LoVo (cell line): ENCODE data around the gene VIT.

Experiments used
- DNase-seq: peaks from one replicate; pipeline ENCODE4 v3.0.0-alpha.2; 2016; ENCODE audit warnings: low spot score

The VIT gene

GRCh38 chr2:36710858-36711515 is 14.5 kb downstream of the VIT start:
- DNase-seq = no peak

DNA sequence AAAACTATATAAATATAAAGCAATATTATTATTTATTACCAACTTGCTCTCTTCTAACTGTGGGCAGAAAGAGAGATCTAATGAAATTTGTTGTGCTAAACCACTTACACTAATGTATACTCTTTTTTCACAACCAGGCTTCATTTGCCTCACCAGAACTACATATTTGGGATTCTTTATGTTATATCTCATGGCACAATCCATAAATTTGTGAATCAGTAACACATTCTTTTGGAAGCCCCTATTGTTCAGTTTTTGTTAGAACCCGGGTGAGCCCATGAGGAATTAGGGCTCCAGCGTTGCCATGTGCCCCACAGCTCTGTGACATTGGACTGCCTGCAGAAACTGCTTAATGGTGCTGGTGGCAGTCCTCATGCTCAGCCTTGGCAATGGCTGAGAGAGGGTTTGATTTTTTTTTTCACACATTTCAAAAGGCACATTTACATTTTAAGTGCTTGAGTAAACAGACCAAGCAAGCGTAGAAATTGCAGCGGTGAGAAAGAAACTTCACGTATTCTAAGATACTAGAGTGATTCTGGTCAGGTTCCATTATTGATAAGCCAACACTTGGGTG is 15.3 kb downstream of the VIT start:
- no peak for DNase-seq

DNA sequence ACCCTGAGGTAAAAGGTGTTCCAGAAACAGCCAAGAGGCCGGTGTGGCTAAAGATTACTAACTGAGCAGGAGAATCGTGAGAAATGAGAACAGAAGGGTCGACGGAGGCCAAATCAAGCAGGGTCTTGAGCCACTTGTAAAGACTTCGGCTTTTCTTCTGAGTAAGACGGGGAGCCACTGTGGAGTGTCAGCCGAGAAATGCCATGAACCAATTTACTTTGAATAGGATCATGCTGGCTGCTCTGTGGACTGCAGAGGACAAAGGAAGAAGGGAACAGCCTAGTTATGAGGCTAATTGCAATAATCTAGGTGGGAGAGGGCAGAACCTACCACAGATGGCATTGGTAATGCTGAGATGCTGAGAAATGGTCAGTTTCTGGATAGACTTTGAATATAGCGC is 16.8 kb downstream of the VIT start:
- DNase-seq = no peak

DNA sequence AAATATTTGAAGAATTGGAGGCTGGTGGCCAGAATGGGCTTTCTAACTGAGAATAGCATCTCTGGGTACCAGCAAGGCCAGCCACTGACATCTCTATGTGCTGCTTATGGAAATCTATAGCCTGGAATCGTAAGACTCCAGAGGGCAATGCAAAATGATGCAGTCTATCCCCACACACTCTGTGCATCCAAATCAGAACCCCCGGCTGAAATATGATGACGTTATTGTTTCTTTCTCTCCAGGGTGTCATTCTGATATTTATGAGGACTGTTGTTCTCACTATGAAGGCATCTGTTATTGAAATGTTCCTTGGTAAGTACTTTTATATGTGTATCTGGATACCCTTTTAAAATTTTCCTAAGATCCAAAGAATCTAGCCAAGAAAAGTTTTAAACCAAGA is 19.6 kb downstream of the VIT start:
- no peak for DNase-seq

DNA sequence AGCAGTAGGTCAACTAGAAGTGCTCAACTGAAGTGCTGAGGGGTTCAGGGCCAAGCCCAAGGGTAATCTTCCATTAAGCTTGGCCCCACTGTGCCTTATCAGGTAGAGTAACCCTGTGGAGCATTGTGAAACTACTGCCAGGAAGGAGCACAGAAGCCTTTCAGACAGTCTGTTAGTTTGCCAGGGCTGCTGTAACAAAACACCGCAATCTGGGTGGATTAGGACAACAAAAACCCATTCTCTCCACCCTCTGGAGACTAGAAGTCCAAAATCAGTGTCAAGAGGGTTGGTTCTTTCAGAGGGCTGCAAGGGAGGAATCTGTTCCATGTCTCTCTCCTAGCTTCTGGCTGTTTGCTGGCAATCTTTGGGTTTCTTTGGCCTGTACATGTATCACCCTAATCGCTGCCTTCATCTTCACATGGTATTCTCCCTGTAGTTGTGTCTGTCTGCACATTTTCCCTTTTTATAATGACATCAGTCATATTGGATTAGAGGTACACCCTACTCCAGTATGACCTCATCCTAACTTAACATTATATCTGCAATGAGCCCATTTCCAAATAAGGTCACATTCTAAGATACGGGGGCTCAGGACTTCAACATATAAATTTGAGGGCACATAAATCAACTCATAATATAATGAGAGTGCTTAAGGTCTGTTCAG is 21.2 kb downstream of the VIT start:
- DNase-seq = no peak

DNA sequence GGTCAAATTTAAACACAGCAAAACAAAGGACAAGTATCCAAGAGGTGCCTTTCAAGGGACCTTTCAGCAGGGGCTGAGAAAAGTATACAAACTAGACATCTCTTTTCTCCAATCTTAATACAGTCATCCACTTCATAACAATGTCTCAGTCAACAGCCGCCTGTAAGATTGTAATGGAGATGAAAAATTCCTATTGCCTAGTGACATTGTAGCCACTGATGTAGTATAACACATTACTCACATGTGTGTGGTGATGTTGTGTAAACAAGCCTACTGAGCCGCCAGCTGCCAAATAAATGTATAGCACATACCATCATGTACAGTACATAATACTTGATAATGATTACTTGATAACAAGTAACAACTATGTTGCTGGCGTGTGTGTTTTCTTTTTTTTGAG is 31.0 kb downstream of the VIT start:
- DNase-seq = no peak

DNA sequence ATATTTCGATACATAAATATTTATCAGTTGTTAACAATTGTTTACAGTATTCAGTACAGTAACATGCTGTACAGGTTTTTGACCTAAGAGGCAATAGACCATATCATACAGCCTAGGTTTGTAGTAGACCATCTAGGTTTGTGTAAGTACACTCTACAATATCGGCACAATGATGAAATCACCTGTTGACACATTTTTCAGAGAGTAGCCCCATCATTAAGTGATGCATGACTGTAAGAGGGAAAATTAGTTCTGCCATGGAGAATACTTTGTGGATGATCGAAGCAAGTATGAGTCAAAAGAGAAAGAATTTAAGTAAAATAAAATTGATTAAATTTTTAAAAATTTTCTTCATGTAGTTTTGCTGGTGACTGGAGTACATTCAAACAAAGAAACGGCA is 32.6 kb downstream of the VIT start:
- no peak for DNase-seq

- no peak for DNase-seq
Measured at GRCh38 chr2:36731941-36732672, 35.6 kb downstream of the VIT start.

- DNase-seq = no peak
Measured at GRCh38 chr2:36732673-36733036, 36.1 kb downstream of the VIT start.

DNA sequence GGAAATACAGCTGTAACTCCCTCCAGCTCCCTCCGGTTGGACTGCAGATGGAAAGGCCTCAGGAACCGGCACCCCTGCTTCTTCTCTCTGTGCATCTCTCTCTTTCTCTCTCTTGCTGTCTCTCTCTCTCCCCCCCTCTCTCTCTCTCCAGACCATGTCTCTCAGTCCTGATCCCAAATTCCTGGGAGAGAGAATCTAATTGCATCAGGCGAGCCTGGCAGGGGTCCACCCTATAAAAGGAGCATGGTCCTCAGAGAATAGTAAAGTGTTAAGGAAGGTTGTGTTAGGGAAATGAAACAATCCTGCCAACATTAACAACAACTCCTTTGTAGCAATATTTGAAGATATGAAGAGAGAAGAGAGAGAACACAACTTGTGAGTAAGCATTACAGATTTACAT is 36.7 kb downstream of the VIT start:
- no peak for DNase-seq

DNA sequence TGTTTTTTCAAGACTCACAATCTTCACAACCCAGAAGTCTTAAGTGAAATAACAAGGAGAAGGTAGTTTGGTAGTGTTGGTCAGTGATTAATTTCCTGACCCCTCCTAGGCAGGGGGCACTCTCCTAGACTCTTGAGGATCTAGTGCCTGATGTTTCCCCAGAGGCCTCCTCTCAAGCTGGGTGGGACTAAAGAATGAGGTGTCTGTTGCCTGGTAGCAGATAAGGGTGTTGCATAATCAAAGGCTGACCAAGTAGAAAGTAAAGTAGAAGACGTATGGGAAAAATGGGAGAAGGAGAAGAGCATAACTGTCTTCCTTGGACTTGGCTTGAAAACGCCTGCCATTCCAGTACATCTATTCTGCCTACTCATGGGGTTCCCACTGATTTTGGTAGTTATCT is 37.8 kb downstream of the VIT start:
- no peak for DNase-seq

DNA sequence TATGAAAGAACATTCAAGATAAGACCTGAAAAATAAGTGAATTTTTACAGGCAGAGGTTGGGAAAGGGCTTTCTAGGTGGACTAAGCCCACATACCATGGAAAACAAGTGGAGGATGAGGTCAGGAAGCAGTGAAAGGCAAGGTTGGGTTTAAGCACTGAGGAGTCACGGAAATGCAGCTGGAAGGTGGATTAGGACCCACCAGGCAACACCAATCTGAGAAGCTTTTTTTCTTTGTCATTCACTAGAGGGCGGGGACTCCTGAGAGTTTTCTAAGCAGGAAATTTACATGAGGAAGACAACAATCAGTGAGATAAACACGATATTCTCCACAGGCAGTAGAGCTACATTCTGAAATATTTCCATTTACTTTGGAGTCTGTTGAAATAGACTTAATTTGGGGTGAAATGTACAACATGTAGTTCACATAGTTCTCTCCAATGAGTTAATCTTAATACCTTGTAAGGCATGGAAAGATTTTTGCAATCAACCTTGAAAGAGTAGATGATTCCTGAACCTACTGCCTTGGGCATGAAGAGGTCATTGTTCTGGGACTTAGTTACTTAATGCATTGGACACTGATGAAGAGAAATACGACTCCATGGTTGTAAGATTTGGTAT is 40.7 kb downstream of the VIT start:
- DNase-seq = no peak

- no peak for DNase-seq
Measured at GRCh38 chr2:36740061-36740460, 43.6 kb downstream of the VIT start.

DNA sequence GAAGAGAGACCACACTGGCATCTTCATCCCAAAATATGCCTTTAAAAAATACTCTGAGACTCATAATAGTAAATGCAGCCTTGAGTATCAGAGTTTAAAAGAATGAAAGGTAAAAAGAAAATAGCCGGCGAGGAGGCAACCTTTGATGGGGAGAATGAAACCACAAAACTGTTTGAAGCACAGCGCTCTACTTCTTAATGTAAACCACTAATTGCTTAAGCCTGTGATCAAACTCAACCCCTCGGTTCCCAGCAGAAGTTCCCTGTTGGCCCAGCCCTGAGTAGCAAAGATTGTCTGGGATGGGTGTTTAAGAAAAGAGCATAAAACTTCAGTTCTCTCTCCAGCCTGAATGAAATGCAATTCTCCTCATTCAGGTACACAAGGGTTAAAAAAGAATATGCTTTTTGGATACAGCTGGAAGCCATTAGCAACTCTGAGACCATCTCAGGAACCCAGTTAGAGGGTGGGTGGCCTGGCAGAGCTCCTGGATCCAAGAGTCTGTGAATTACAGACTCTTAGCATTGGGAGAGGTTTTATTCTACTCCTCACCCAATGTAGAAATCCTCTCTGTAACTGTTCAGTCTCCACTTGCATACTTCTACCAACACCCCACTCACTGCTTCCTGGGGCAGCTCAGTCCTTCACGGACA is 44.8 kb downstream of the VIT start:
- DNase-seq = no peak

DNA sequence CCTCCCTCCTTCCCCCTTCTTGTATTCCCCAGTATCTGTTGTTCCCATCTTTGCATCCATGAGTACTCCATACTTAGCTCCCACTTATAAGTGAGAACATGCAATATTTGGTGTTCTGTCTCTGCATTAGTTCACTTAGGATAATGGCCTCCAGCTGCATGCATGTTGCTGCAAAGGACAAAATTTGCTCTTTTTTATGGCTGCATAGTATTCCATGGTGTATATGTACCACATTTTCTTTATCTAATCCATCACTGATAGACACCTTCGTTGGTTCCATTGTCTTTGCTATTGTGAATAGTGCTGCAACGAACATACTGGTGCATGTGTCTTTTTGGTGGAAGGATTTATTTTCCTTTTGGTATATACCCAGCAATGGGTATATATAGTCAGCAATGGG is 47.4 kb downstream of the VIT start:
- no peak for DNase-seq

- no peak for DNase-seq
Measured at GRCh38 chr2:36748166-36748565, 51.7 kb downstream of the VIT start.

- DNase-seq = no peak
Measured at GRCh38 chr2:36750101-36750500, 53.6 kb downstream of the VIT start.

- no peak for DNase-seq
Measured at GRCh38 chr2:36753706-36754221, 57.3 kb downstream of the VIT start.

DNA sequence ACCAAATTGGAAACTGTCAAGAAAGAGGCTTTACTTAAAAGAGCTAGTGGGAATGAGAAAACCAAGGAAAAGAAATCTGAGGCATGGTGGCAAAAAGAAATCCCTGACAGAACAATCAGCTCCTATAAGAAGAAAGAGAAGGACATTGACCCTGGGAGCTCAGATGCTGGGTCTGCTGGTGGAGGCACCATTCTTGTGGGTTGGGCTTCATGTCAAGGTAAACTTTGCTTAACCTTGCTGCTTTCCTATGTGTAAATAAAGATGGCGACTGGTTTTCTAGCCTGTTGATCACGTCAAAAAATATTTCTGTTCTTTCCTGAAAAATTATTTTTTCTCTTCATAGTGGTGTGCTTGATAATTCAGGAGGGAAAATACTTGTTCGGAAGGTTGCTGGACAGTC is 58.1 kb downstream of the VIT start:
- no peak for DNase-seq

DNA sequence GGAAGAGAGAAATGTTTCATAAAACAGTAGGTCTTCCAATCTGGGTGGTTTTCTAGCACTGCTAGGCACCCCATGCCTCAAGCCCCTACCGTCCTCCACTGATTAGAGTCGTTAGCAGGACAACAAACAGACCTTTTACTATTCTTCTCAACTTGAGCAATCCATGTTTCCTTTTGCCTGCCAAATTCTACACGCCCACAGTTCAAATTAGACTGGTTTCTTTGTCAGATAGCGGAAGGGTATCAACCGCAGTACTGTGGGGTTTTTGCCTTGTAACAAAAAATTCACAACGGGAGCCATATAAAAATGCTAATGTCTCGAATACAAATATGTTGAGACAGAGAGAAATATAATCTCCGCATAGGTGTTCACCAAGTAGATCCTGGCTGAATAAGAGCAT is 59.9 kb downstream of the VIT start:
- no peak for DNase-seq

- DNase-seq = no peak
Measured at GRCh38 chr2:36762764-36763490, 66.4 kb downstream of the VIT start.
